GM18517 (cell line): Measurements from ENCODE around the gene DPPA4.

Experiments
- ATAC-seq: cut with Tn5 transposase; IDR thresholded peaks from one replicate; pipeline ENCODE4 v1.9.1; 2021; ENCODE audit warnings: mild to moderate bottlenecking, moderate library complexity; ENCODE audit not compliant: unreplicated experiment

The DPPA4 gene

DNA sequence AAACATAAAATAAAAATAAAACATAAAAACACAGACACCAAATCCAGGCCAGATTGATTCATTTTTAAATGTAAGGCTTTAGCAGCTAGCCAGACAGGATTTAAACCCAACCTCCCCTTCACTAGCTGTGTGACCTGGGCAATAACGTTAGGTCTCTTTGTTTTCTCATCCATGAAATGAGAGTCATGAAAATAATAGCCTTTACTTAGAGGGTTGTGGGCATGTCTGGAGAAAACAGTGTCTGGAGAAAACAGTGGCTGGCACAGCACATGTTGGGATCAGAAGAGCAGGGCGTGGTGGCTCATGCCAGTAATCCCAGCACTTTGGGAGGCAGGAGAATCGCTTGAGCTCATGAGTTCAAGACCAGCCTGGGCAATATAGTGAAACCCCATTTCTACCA is 1.9 kb upstream of the DPPA4 start:
- ATAC-seq, result no peak

DNA sequence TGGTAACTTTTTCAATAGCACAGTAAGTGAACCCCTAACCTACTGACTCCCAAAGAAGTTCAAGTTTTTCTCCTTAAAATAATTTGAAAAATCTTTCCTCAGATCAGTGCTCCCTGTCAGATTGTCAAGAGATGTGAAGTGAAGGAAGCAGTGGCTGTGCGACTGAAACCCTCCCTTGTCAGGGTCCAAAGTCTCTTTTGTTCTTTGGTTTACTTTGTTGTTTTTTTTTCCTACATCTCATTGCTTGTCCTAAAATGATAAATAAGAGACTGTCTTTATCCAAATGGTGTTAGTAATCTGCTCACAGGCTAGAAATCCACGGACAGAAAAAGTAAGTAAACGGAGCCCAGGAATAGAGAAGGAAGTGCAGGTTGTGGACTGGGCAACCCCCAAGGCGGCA is 976 bp upstream of the DPPA4 start:
- no peak for ATAC-seq

DNA sequence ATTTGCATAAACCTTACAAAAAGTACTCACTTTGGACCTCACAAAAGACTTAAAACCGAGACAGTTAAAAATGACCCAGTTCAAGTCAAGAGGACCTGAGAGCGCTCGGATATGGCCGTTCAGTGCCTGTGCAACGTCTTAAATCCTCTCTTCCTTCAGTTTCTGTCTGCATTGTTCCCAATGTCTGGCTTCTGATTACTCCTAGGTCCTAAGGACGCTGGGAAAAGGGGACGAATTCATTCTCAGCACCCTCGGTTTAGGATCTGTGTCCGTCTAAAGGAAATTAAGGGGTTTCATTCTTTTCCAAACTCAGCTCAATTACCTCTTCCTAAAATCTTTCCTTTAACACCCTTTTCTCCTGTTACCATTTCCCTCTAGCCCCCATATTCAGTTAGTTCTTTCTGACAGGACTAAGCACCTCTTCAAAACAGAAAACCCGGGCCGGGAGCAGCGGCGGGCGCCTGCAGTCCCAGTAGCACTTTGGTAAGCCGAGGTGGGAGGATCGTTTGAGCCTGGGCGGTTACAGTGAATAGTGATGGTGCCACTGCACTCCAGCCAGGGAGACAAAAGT is 970 bp downstream of the DPPA4 start:
- no peak for ATAC-seq

DNA sequence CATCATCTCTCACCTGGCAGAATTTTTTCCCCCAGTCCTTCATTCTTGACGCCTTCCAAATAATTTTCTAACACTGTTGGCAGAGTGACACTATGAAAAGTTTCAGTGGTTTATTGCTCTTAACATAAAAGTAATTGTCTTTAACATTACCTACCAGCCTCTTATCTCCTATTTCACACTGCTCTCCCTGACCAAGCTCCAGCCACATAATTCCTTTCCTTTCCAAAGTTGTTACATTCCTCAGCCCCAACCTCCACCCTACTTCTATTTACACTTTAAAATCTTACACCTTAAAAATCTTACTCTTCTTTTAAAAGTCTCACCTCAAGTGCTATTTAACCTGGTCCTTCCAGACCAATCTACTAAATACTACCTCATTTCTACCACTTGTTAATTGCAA is 2.8 kb downstream of the DPPA4 start:
- no peak for ATAC-seq

DNA sequence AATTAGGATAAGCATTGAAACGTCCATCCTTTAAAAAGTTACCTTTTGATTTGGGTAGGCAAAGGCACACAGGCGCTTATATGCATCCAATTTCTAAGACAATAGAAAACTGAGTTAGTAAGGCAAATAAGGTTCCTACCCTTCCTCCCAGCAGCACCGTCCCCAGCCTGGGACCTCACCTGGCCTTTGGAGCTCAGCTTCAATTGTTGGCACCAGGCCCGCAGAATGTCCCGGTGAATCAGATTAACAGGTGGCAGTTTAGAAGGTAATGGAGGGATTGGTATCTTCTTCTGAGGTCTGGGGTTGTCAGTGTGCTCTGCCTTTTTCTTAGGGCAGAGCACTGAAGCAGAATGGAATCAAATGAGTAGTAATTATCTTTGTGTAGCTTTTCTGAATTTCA is 5.7 kb downstream of the DPPA4 start:
- ATAC-seq, result no peak

DNA sequence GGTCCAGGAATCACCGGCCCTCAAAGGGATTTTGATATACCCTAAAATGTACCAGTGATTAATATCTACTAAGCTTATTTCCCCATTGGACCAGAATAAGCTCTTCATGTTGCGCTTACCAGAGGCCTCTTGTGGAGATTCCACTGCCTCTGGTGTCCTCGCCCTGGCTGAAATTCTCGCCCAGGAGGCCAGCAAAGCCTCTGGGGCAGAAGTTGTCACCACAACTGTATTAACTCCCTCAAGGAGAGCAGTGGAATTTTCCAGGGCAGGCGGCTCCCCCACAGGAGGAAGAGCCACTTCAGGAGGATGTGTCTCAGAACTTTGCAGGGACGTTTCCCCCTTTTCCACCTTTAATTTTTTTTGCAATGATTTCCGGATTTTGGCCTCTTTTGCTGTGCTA is 6.9 kb downstream of the DPPA4 start:
- ATAC-seq, result no peak

DNA sequence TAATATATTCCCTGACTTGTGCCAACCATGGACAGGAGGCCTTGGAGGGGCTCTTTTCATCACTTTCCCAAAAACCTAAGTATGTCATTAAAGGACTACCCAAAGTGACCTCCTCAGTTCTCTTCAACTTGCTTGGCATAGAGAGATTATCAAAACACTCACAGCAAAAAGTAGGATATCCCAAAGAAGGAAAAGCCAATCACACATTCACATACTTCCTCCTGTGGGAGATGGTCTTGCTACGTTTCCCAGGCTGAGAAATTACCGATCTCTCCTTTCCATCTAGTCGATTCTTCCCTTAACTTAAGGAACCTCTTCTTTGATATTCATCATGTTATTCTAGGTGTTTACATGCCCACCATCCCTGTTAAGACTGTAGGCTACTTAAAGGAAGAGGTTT is 9.1 kb downstream of the DPPA4 start:
- ATAC-seq, result no peak

DNA sequence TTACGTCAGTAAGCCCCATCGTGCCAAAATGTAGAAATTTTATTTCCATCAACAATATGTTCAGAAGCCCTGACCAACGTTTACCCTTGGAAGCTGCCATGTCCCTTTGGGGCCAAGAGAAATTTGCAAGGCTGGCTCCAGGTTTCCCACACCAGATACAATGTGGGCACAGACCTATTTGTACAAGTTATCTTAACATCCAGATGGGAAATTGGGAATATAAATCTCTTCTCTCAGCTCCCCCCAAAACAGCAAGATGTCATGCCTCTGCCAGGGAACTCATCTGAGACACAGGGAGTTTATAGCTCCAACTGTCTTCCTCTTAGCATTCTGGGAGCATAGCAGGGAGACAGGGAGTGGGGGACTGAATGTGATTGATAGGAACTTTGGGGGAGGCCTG is 11.7 kb downstream of the DPPA4 start:
- no peak for ATAC-seq

DNA sequence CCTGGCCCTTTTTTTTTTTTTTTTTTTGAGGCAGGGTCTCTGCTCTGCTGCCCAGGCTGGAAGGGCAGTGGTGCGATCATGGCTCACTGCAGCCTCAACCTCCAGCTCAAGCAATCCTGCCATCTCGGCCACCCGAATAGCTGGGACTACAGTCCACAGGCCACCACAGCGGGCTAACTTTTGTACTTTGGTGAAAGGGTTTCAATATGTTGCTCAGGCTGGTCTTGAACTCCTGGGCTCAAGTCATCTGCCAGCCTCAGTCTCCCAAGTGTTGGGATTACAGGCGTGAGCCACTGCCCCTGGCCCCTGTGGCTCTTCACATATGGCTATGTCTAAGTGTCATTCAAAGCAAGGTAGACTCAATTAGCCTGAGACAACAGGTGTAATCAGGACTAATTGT is 12.2 kb downstream of the DPPA4 start:
- ATAC-seq, result no peak

DNA sequence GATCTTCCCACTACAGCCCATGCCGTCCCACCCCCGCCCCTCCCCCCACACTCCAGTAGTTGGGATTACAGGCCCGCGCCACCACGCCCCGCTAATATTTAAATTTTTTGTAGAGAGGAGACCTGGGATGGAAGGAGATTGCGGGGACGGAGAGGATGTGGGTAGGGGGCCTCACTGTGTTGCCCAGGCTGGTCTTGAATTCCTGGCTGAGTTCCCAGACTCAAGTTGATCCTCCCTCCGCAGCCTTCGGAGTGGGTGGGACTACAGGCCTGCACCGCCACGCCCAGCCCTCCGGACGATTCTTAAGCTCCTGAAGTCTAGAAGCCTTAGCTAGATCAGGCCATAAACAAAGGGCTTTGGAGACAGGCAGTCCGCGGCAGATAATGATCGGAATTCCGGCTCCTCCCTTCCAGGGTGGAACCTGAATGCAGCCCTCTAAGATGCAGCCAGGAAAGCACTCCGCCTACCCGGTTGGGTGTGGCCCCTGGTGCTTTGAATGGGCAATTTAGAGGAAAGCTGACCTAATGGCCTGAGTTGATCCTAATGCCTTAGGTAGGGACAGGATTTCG is 21.1 kb downstream of the DPPA4 start, which contains the start of gene DPPA2:
DPPA2 (minus strand) TSS at position 356 of the 569 bp plus-strand sequence. CDS start 1,975 bp downstream, outside the sequence.
- ATAC-seq, result no peak

DNA sequence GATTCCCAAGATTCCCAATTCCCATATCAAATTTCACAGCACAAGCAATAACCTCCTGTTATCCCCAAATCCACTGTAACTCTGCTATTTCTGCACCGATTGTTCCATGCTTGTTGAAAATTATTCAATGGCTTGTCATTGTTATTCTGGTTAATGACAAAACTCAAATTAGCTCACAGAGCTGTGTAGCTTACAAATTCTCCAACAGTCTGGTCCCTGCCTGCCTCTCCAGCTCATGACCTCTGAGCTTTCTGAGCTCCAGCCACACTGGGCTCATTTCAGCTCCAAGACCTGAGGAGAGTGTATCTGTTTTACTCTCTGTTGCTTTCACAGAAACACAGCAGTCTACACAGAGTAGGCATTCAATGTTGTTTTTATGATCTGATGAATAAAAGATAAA is 24.3 kb downstream of the DPPA4 start:
- ATAC-seq, result no peak

DNA sequence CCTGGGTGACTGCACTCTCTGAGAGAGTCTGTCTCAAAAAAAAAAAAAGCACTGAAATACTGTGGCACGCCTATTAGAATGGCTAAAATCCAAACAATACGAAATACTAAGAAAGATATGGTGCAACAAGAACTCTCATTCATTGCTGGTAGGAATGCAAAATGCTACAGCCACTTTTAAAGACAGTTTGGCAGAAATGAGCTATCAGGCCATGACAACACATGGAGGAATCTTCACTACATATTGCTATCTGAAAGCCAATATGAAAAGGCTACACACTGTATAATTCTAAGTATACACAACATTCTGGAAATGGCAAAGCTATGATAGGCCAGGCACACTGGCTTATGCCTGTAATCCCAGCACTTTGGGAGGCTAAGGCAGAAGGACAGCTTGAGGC is 39.9 kb downstream of the DPPA4 start:
- no peak for ATAC-seq

DNA sequence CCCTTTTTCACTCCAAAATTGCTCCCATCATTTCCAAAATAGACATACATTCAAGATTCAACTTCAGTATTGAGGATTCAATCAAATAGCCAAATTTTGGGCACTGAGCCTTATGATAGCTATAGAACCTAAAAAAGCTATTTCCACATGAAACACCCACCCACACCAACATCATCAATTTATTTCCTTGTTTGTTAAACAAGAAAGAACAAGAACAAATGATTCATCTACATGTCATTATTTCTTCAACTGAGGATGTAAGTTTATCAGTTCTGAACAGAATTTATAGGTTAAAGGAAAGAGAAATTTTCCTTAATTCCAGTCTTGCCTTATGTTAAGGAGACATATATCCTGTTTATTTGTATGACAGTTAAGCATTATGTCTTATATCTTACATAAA is 53.3 kb downstream of the DPPA4 start:
- ATAC-seq, result no peak

DNA sequence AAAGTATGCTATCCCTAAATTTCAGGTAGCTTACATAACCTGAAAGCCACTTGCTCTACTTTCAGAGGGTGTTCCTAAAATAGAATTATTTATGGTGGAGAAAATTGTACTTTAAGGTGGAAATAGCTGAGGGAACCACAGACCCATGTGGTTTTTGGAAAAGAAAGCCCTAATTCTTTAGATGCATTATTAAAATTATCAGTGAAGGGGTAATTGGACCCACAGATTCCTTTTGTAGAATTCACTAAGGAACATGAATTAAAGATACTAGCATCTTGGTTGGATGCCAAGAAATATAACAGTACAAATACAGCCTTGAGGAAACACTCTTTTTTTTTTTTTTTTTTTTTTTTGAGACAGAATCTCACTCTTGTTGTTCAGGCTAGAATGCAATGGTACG is 58.8 kb downstream of the DPPA4 start:
- ATAC-seq, result no peak

DNA sequence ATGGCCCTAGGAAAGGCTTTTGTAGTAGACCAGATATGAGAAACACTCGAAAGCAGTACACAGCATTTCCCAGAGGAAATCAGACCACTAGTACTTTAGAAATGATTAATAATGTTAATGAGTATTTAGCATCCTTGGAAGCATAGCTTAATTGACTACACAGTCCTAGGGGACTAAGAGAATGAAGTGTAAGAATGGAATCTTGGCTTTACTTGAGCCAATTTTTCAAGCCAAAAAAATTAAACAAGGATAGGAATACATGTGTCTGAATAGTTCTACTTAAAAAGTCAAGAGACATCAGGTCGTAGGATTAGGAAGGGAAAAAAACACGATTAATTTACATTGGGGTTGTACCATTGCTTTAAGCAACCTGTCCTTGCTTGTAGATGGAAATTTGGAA is 59.2 kb downstream of the DPPA4 start:
- ATAC-seq, result no peak
